Measurements from ENCODE around the gene MVD.

DNA sequence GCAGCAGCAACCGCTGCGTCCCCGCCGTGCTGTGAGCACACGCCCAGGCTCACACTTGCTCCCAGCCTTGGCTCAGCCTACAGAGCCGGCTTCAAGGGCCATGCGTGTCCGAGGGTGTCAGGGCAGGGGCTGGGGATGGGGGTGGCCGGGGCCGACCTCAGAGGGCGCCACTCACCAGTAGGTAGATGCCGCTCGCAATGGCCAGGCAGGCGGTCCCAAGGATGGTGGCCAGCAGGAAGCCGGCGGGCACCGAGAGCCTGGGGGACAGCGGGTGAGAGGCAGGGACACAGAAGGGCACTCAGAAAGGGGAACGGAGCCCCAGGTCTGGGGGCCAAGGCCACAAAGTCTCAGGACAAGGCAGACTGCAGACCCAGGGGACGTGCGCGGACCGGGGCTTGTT, 16.9 kb downstream of the MVD start:
- TF ChIP-seq CTCF (IDR thresholded peaks at IDR 0.05) (no peak), POLR2A (IDR thresholded peaks at IDR 0.05) (no peak)

All from thyroid gland (tissue), 4 donors.